GM12878 (cell line): Measurements from ENCODE around the gene TTLL6. TPM values are rescaled to one million over a fixed set of nuclear protein-coding genes. Genes with fewer than 3 reads are reported as not detected.

Experiments used
- ATAC-seq: fragments of 200-7000 bp; cut with Tn5 transposase; 3 replicates; pipeline ENCODE4 v1.9.1; 2020; ENCODE audit warnings: mild to moderate bottlenecking, moderate library complexity
- Bru-seq: library from RNA; stranded (reverse); fragments of 400-500 nt; gene quantifications from one replicate; lab custom pipeline; 2021; lab: Mats Ljungman, UMichigan
- BruChase-seq, 2 experiments: library from RNA; stranded (reverse); fragments of 400-500 nt; gene quantifications; one replicate each; lab custom pipeline; 2021; lab: Mats Ljungman, UMichigan
- BruUV-seq: library from RNA; stranded (reverse); fragments of 400-500 nt; replicated peaks from 2 replicates; lab custom pipeline; 2021; lab: Mats Ljungman, UMichigan
- CTCF ChIA-PET: fragments of 300-600 bp; sonication (Branson Sonifier 250); formaldehyde crosslinking; extraction: SDS; loops from one replicate; lab custom pipeline; 2021; ENCODE audit warnings: inconsistent platforms; lab: Yijun Ruan, JAX
- POLR2A ChIA-PET: fragments of 350-600 bp; formaldehyde crosslinking; extraction: SDS; loops from one replicate; lab custom pipeline; 2021; ENCODE audit warnings: inconsistent platforms; lab: Charles Lee
- RAD21 ChIA-PET: fragments of 300-600 bp; sonication (Branson Sonifier 250); formaldehyde crosslinking; loops from one replicate; lab custom pipeline; 2023; ENCODE audit warnings: antibody characterized with exemption; ENCODE audit not compliant: unreplicated experiment; lab: Charles Lee
- SMC1A ChIA-PET: fragments of 300-600 bp; sonication (Branson Sonifier 250); formaldehyde crosslinking; loops from one replicate; lab custom pipeline; 2023; ENCODE audit not compliant: unreplicated experiment, uncharacterized antibody; lab: Charles Lee
- DNase-seq: peaks from one replicate; pipeline ENCODE4 v3.0.0-alpha.2; 2011; ENCODE audit warnings: low read depth, low spot score
- FAIRE-seq: peaks from 3 replicates; lab custom pipeline; 2011; peaks lifted over from hg19 to GRCh38; lab: Jason Lieb, UNC
- H2AFZ ChIP-seq: 2 replicates; pipeline ENCODE4 v1.6.0; 2011; ENCODE audit warnings: low read depth, low read length, control low read depth; ENCODE audit not compliant: control insufficient read depth
- H3K27ac ChIP-seq: 2 replicates; pipeline ENCODE4 v1.5.1; 2011; ENCODE audit warnings: control low read depth; ENCODE audit not compliant: control insufficient read depth, insufficient read depth
- H3K27me3 ChIP-seq, 2 experiments: replicated peaks in 1 of 2; 2 replicates each; pipeline versions ENCODE4 v1.6.0 to v1.6.1; 2011; ENCODE audit warnings: low read length in 1 of 2; ENCODE audit not compliant: control insufficient read depth in 2 of 2, insufficient read depth in 2 of 2
- H3K36me3 ChIP-seq, 2 experiments: 2 replicates each; pipeline ENCODE4 v1.5.1; 2011; ENCODE audit warnings: low read length in 1 of 2; ENCODE audit not compliant: control insufficient read depth in 2 of 2, insufficient read depth in 2 of 2
- H3K4me1 ChIP-seq: 2 replicates; pipeline ENCODE4 v1.6.1; 2011; ENCODE audit warnings: mild to moderate bottlenecking, low read length, moderate library complexity, mixed read lengths; ENCODE audit not compliant: control insufficient read depth, insufficient read depth
- H3K4me2 ChIP-seq: 2 replicates; pipeline ENCODE4 v1.6.0; 2011; ENCODE audit warnings: control low read depth; ENCODE audit not compliant: control insufficient read depth, insufficient read depth
- H3K4me3 ChIP-seq: fragments of 200-600 bp; sonication (generic); 2 replicates; pipeline ENCODE4 v1.5.1; 2016
- H3K79me2 ChIP-seq: 2 replicates; pipeline ENCODE4 v1.6.0; 2011; ENCODE audit warnings: low read length; ENCODE audit not compliant: control insufficient read depth, insufficient read depth
- H3K9ac ChIP-seq: 2 replicates; pipeline ENCODE4 v1.8.0; 2011; ENCODE audit warnings: low read length, control low read depth, mixed read lengths; ENCODE audit not compliant: control insufficient read depth, insufficient read depth
- H3K9me3 ChIP-seq: replicated peaks from 3 replicates; pipeline ENCODE4 v1.5.1; 2011; ENCODE audit warnings: mild to moderate bottlenecking, low read length; ENCODE audit not compliant: control insufficient read depth, insufficient read depth
- H4K20me1 ChIP-seq: 2 replicates; pipeline ENCODE4 v1.6.0; 2011; ENCODE audit not compliant: control insufficient read depth, insufficient read depth
- GATAD2B ChIP-seq: fragments of 450-650 bp; conservative IDR thresholded peaks from 2 replicates; pipeline ENCODE4 v1.6.1; 2017; ENCODE audit warnings: low read depth, mild to moderate bottlenecking, moderate library complexity
- LARP7 ChIP-seq: fragments of 450-650 bp; IDR thresholded peaks from 2 replicates; pipeline ENCODE4 v1.6.1; 2017; ENCODE audit warnings: mild to moderate bottlenecking
- NFYB ChIP-seq: IDR thresholded peaks from 2 replicates; pipeline ENCODE4 v1.6.1; 2011; ENCODE audit warnings: low read depth, mild to moderate bottlenecking, low read length, improper control_type of control experiment, moderate library complexity; ENCODE audit not compliant: insufficient read depth
- POU2F2 ChIP-seq: IDR thresholded peaks from 3 replicates; pipeline ENCODE4 v1.6.1; 2011; ENCODE audit warnings: low read depth, mild to moderate bottlenecking, low read length, borderline replicate concordance
- WGBS: methylation state at CpG from one replicate; pipeline ENCODE4 v1.1.6; 2016; ENCODE audit warnings: low lambda C conversion rate; ENCODE audit not compliant: insufficient replicate concordance, insufficient coverage; ENCODE audit errors: missing lambda C conversion rate; 5-methylcytosine and 5-hydroxymethylcytosine counted together
- in situ Hi-C: fragments of 300-500 bp; cut with MboI; formaldehyde crosslinking; loops from 9 replicates; pipeline ENCODE4 v1.14.3; 2018; ENCODE audit warnings: mixed read lengths
- intact Hi-C: fragments of 100-400 bp; cut with micrococcal nuclease; formaldehyde crosslinking; loops from one replicate; pipeline ENCODE4 v1.14.2; 2022; ENCODE audit not compliant: unreplicated experiment
- long read RNA-seq, 2 experiments: library from polyadenylated mRNA; unstranded; transcript quantifications; one replicate each; pipeline ENCODE4 v2.0.0, GENCODE V29; 2019 to 2020
- polyA minus RNA-seq, 3 experiments: library from RNA; depleted of rRNA, polyadenylated mRNA; stranded (reverse); fragments of >200 nt; gene quantifications; 2 replicates each; pipeline ENCODE4 v1.2.3, GENCODE V29; 2011
- polyA plus RNA-seq, 11 experiments: library from polyadenylated mRNA; depleted of rRNA in 4 of 11; unstranded in 6 of 11; stranded (reverse) in 5 of 11; fragments of >200 nt; fragmentation: Nextera tagmentation in 4 of 11; fragmentation: Illumina TruSeq in 1 of 11; extraction: Ambion mirVana in 4 of 11; extraction: Trizol in 1 of 11; gene quantifications; 1 replicate in 1 of 11; 2 replicates in 10 of 11; pipeline versions ENCODE4 v1.2.1 to v1.2.3, GENCODE V29; 2011 to 2016; ENCODE audit warnings: inconsistent platforms in 2 of 11, missing spikeins in 2 of 11, low read depth in 1 of 11
- total RNA-seq, 4 experiments: library from RNA; depleted of rRNA in 3 of 4; stranded (reverse); fragments of >200 nt in 3 of 4; fragmentation: Illumina TruSeq in 1 of 4; extraction: Trizol in 1 of 4; gene quantifications; 2 replicates each; pipeline versions ENCODE4 v1.2.1 to v1.2.3, GENCODE V29; 2013 to 2021
- TF ChIP-seq, protein P1 (sequence below): fragments of 450-650 bp; IDR thresholded peaks from 2 replicates; pipeline ENCODE4 v1.6.1; 2016; ENCODE audit warnings: mild to moderate bottlenecking

Gene TTLL6
- total RNA-seq (2013; cell fraction: nucleolus; rRNA removed), result 0.79 TPM in 1 of 2 replicates, not detected in the other
- total RNA-seq (2014; rRNA removed) (0.06 and 0.22 TPM in 2 replicates), total RNA-seq (2014; rRNA removed; fragmentation: Illumina TruSeq; extraction: Trizol) (0.14 and 0.27 TPM in 2 replicates), total RNA-seq (2021) (0.10 TPM in 1 of 2 replicates, not detected in the other), polyA plus RNA-seq (2011; rRNA removed) (0.07 and 0.10 TPM in 2 replicates), polyA plus RNA-seq (2014; fragmentation: Illumina TruSeq; extraction: Trizol) (0.13 and 0.16 TPM in 2 replicates), polyA plus RNA-seq (2014; fragmentation: Nextera tagmentation; extraction: Ambion mirVana) (not detected), polyA plus RNA-seq (2014; rRNA removed) (0.36 TPM in 1 of 2 replicates, not detected in the other), polyA plus RNA-seq (2016; fragmentation: Nextera tagmentation; extraction: Ambion mirVana) (not detected), polyA minus RNA-seq (2011; rRNA and poly(A)+ RNA removed) (0.10 and 0.22 TPM in 2 replicates), Bru-seq, nascent RNA (percentile 18 among the genes with signal in this experiment), BruChase-seq, experiment 1, labeled RNA remaining after a 6-hour chase (percentile 9 among the genes with signal in this experiment), BruChase-seq, experiment 2, labeled RNA remaining after a 2-hour chase (percentile 16 among the genes with signal in this experiment)
- polyA plus RNA-seq (2011; ENCODE audit: low read depth), result not detected
- polyA plus RNA-seq (2011; cell fraction: cytosol; rRNA removed), result 0.06 and 0.08 TPM in 2 replicates
- polyA plus RNA-seq (2011; cell fraction: nucleus; rRNA removed), result 0.04 and 0.09 TPM in 2 replicates
- polyA plus RNA-seq (2012), result 0.20 TPM in 1 of 2 replicates, not detected in the other
- not detected in 2 replicates for polyA minus RNA-seq (2011; cell fraction: cytosol; rRNA and poly(A)+ RNA removed)
- not detected in 2 replicates for polyA minus RNA-seq (2011; cell fraction: nucleus; rRNA and poly(A)+ RNA removed)
- long read RNA-seq, experiment 1, result 0 reads
- long read RNA-seq, experiment 2, partial matches to known transcripts, result 0 of 1 reads
- long read RNA-seq, experiment 2, other reads (novel, unspliced or antisense), result 1 of 1 reads

DNA sequence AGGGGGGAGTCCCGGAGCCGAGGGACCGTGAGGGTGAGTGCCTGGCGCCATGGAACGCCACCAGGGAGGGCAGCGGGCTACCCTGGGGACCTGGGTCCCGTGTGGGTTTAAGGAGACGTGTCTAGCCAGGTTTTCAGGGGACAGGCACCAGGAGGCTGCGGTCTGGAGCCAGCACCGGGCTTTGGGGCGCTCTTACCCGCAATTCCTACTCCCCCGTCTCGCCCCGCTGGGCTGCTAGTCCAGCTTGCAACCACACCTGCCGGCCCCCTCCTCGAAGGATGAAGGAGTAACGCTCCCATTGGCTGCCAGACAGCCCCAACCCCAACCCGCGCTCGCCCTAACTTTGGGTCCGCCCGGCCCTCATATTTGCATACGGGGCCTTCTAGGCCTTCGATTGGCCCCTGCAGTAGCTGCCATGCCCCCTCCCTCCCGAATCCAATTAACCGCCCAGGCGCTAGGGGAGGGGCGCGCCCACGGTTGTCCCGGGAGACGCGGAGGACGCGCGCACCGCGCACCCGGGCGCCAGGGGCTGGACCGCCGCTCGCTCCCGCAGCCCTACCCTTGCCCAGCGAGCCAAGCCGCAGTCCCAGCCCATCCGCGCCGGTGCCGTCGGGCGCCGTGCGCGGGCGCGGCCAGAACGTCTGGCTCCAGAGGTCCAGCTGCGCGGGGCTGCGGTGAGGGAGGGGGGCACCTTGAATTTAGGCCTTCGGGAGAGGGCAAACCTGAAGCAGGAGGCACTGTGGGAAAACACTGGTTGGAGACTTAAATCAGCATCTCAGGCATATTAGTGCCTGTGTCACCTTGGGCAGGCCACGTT lies at the start of gene TTLL6:
Gene TTLL6, minus strand, starts transcription at position 456 of the 817 bp plus-strand sequence. Its CDS starts 157 bp downstream, at position 299.
- no peaks in the 10 kb centered on the region for H4K20me1 ChIP-seq
- 7% methylated on average over 54 of the region's 64 CpGs for WGBS
- in situ Hi-C loops (no loop called here), intact Hi-C loops (no loop called here)
- no peaks in the 10 kb centered on the region for H3K79me2 ChIP-seq
- FAIRE-seq (no peak), ATAC-seq (peak; percentile 97), DNase-seq (no peak)
- no TSS peak for BruUV-seq
- peak within 1 kb of the TSS; percentile 67 for H2AFZ ChIP-seq
- H3K4me2 ChIP-seq, result peak within 1 kb of the TSS; percentile 99
- H3K9ac ChIP-seq, result no peak within 1 kb of the TSS
- ChIA-PET CTCF (interaction anchor here (0.8 to 15.2 kb wide), 10 partner anchors 12 to 219 kb away, joined by 3 to 490 read pairs (median 8); partner anchors contain the start of gene CALCOCO2), RAD21 (interaction anchor here (0.7 to 18.8 kb wide), 5 partner anchors 18 to 138 kb away, joined by 3 to 376 read pairs (median 4); partner anchors contain the start of gene ATP5MC1), SMC1A (interaction anchor here (1.2 to 17.5 kb wide), 8 partner anchors 13 to 93 kb away, joined by 4 to 281 read pairs (median 6); no protein-coding TSS in a partner anchor), POLR2A (no interaction called here)
- no peaks in the 10 kb centered on the region for H3K9me3 ChIP-seq
- H3K36me3 ChIP-seq, result no peaks in the 10 kb centered on the region
- H3K4me3 ChIP-seq, result peak within 1 kb of the TSS; percentile 58
- no peak within 1 kb of the TSS for H3K27ac ChIP-seq
- peak; percentile 26; the same call in 1 of the 2 replicates for TF ChIP-seq NFYB
- 0 out of 2 replicates have a peak, but pooled peaks have one; percentile 30 for TF ChIP-seq GATAD2B
- peak; percentile 87; the same call in 2 of the 3 replicates for TF ChIP-seq POU2F2
- TF ChIP-seq LARP7, result 0 out of 2 replicates have a peak, but pooled peaks have one; percentile 44
- TF ChIP-seq, protein P1, sequence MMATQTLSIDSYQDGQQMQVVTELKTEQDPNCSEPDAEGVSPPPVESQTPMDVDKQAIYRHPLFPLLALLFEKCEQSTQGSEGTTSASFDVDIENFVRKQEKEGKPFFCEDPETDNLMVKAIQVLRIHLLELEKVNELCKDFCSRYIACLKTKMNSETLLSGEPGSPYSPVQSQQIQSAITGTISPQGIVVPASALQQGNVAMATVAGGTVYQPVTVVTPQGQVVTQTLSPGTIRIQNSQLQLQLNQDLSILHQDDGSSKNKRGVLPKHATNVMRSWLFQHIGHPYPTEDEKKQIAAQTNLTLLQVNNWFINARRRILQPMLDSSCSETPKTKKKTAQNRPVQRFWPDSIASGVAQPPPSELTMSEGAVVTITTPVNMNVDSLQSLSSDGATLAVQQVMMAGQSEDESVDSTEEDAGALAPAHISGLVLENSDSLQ, result no peak
- peaks cover 12% of the 10 kb centered on the region for H3K4me1 ChIP-seq
- peaks cover 0 to 6% of the 10 kb centered on the region in 2 experiments; a peak in 1 of 4 replicates for H3K27me3 ChIP-seq
